ENCODE measurements around the gene SLC2A5.

DNA sequence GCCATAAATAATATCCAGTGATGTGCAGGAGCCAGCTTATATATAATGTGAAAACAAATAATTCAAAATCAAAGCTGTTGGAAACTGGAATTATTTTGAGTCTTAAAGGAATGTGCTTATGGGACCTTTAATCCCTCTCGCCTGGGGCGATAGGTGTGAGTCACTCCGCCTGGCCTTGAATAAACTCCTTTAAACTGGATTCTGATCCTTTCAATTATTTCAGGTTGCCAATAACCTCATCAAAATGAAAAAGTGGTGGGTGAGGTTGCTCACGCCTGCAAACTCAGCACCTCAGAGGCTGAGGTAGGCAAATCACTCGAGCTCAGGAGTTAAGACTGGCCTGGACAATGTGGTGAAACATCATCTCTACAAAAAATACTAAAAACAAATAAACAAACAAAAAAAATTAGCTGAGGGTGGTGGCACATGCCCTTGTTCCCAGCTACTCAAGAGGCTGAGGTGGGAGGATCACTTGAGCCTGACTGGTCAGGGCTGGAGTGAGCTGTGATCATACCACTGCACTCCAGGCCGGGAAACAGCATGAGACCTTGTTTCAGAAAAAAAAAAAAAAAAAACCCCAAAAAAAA, 11.4 kb upstream of the SLC2A5 start:
- TF ChIP-seq ZNF274 (IDR thresholded peaks at IDR 0.05; ENCODE audit: low read depth, low read length) (no peak), SUZ12 (IDR thresholded peaks at IDR 0.05; ENCODE audit: extremely low read depth, insufficient read depth, insufficient read length) (no peak), YY1 (IDR thresholded peaks at IDR 0.05; ENCODE audit: insufficient read depth, insufficient read length) (no peak)
